Measurements from ENCODE around the gene ZRANB1. TPM values are rescaled to one million over a fixed set of nuclear protein-coding genes. Genes with fewer than 3 reads are reported as not detected.
A peak's percentile ranks its signal among the peaks of the same experiment; 100 is the strongest.

Gene ZRANB1
- total and polyA plus RNA-seq, 10 of the 15 experiments (the other 5 are each of a cell fraction or from before 2014, with no cell fraction given): 1.7 to 11.8 (median 6.2) TPM

GRCh38 chr10:124916585-124917427, 25.1 kb upstream of the ZRANB1 start (continued):
- TF ChIP-seq, protein P1, sequence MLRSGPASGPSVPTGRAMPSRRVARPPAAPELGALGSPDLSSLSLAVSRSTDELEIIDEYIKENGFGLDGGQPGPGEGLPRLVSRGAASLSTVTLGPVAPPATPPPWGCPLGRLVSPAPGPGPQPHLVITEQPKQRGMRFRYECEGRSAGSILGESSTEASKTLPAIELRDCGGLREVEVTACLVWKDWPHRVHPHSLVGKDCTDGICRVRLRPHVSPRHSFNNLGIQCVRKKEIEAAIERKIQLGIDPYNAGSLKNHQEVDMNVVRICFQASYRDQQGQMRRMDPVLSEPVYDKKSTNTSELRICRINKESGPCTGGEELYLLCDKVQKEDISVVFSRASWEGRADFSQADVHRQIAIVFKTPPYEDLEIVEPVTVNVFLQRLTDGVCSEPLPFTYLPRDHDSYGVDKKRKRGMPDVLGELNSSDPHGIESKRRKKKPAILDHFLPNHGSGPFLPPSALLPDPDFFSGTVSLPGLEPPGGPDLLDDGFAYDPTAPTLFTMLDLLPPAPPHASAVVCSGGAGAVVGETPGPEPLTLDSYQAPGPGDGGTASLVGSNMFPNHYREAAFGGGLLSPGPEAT (IDR thresholded peaks at IDR 0.05; ENCODE audit: low read depth): peak; percentile 57
- TF ChIP-seq BHLHE40 (IDR thresholded peaks at IDR 0.05; ENCODE audit: borderline replicate concordance in 1 of 2, low read depth in 2 of 2, low read length in 1 of 2): peak; percentile 16 to 55; a peak in 1 of 4 replicates
- TF ChIP-seq CREB1 (IDR thresholded peaks at IDR 0.05; ENCODE audit: low read depth): peak; percentile 96
- TF ChIP-seq, protein P2, sequence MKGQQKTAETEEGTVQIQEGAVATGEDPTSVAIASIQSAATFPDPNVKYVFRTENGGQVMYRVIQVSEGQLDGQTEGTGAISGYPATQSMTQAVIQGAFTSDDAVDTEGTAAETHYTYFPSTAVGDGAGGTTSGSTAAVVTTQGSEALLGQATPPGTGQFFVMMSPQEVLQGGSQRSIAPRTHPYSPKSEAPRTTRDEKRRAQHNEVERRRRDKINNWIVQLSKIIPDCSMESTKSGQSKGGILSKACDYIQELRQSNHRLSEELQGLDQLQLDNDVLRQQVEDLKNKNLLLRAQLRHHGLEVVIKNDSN (IDR thresholded peaks at IDR 0.05; ENCODE audit: borderline replicate concordance, extremely low read length, insufficient read depth, low read depth, low read length): no peak
- TF ChIP-seq, protein P3, sequence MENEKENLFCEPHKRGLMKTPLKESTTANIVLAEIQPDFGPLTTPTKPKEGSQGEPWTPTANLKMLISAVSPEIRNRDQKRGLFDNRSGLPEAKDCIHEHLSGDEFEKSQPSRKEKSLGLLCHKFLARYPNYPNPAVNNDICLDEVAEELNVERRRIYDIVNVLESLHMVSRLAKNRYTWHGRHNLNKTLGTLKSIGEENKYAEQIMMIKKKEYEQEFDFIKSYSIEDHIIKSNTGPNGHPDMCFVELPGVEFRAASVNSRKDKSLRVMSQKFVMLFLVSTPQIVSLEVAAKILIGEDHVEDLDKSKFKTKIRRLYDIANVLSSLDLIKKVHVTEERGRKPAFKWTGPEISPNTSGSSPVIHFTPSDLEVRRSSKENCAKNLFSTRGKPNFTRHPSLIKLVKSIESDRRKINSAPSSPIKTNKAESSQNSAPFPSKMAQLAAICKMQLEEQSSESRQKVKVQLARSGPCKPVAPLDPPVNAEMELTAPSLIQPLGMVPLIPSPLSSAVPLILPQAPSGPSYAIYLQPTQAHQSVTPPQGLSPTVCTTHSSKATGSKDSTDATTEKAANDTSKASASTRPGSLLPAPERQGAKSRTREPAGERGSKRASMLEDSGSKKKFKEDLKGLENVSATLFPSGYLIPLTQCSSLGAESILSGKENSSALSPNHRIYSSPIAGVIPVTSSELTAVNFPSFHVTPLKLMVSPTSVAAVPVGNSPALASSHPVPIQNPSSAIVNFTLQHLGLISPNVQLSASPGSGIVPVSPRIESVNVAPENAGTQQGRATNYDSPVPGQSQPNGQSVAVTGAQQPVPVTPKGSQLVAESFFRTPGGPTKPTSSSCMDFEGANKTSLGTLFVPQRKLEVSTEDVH (IDR thresholded peaks at IDR 0.05; ENCODE audit: low read depth, partially characterized antibody): no peak
- TF ChIP-seq NR2C2 (IDR thresholded peaks at IDR 0.05; ENCODE audit: borderline replicate concordance, control insufficient read depth, insufficient read length, low read depth): no peak
- peak; percentile 87 for TF ChIP-seq POLR2AphosphoS5 (IDR thresholded peaks at IDR 0.05; ENCODE audit: low read length)
- TF ChIP-seq GATAD2B (conservative IDR thresholded peaks at IDR 0.05; ENCODE audit: low read depth): peak; percentile 55; the same call in 1 of the 2 replicates
- TF ChIP-seq POLR2AphosphoS2 (IDR thresholded peaks at IDR 0.05; ENCODE audit: low read depth, low read length): peak; percentile 90
- no peak for TF ChIP-seq BMI1 (IDR thresholded peaks at IDR 0.05; ENCODE audit: borderline replicate concordance)
- TF ChIP-seq SREBF1 (IDR thresholded peaks at IDR 0.05; ENCODE audit: low read length): no peak
- 0 out of 2 replicates have a peak, but pooled peaks have one; percentile 27 for TF ChIP-seq RFX5 (IDR thresholded peaks at IDR 0.05; ENCODE audit: low read depth, low read length)
- TF ChIP-seq TBL1XR1 (IDR thresholded peaks at IDR 0.05; ENCODE audit: low read depth, low read length): no peak
- TF ChIP-seq, protein P4, sequence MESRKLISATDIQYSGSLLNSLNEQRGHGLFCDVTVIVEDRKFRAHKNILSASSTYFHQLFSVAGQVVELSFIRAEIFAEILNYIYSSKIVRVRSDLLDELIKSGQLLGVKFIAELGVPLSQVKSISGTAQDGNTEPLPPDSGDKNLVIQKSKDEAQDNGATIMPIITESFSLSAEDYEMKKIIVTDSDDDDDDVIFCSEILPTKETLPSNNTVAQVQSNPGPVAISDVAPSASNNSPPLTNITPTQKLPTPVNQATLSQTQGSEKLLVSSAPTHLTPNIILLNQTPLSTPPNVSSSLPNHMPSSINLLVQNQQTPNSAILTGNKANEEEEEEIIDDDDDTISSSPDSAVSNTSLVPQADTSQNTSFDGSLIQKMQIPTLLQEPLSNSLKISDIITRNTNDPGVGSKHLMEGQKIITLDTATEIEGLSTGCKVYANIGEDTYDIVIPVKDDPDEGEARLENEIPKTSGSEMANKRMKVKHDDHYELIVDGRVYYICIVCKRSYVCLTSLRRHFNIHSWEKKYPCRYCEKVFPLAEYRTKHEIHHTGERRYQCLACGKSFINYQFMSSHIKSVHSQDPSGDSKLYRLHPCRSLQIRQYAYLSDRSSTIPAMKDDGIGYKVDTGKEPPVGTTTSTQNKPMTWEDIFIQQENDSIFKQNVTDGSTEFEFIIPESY (IDR thresholded peaks at IDR 0.05): no peak
- TF ChIP-seq TCF12 (IDR thresholded peaks at IDR 0.05; ENCODE audit: low read depth, low read length): peak; percentile 40; the same call in 1 of the 2 replicates
- peak; percentile 81 for TF ChIP-seq RUNX3 (IDR thresholded peaks at IDR 0.05; ENCODE audit: low read length)
- no peak for TF ChIP-seq ZNF274 (IDR thresholded peaks at IDR 0.05; ENCODE audit: insufficient read depth, insufficient read length)
